ENCODE measurements around the gene HMCN1.

The HMCN1 gene

GRCh38 chr1:185733818-185734735 lies at the start of gene HMCN1:
Gene HMCN1 (plus strand): TSS chr1:185734391. CDS start chr1:185734780, 389 bp downstream.
- DNase-seq (peak in 1 of 2 donors; percentile 9), ATAC-seq (peak; percentile 67)
- Mint-ChIP-seq H3K4me1 (peaks cover 19% of the 10 kb centered on the region), H3K27me3 (peaks cover 76% of the 10 kb centered on the region), H3K4me3 (peak within 1 kb of the TSS; percentile 65 to 82), H3K9me3 (peaks cover 16 to 29% of the 10 kb centered on the region in 2 donors), H3K27ac (peak within 1 kb of the TSS in 1 of 2 donors; percentile 85)

- H3K9me3 Mint-ChIP-seq = no peaks in the 10 kb centered on the region
Observed at GRCh38 chr1:185686821-185687778, 47.1 kb upstream of the HMCN1 start.

DNA sequence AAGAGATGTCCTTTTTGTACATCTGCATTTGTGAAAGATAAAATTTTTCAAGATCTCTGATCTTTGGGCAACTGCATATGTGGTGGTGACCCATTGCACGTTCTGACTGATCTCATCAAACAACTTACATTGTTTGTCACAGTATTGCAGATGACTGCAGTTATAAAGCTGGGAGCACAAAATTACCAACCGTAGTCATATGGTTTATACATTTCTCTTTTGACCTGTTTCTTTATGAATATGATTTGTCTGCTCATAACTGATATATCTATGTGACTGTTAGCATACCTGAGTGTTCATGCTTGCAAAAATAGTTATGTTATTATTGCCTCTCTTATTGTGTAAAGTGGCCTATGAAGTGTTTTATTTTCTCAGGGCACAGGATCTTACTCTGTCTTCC lies 43.7 kb upstream of the HMCN1 start:
- DNase-seq = no peak

More at GRCh38 chr1:185686821-185687778, 47.1 kb upstream of the HMCN1 start:
- Mint-ChIP-seq H3K4me3 (no peak overlapping the region), H3K27me3 (no peaks in the 10 kb centered on the region), H3K27ac (no peak overlapping the region), H3K4me1 (no peaks in the 10 kb centered on the region)
- ATAC-seq = no peak
- no peak for DNase-seq

DNA sequence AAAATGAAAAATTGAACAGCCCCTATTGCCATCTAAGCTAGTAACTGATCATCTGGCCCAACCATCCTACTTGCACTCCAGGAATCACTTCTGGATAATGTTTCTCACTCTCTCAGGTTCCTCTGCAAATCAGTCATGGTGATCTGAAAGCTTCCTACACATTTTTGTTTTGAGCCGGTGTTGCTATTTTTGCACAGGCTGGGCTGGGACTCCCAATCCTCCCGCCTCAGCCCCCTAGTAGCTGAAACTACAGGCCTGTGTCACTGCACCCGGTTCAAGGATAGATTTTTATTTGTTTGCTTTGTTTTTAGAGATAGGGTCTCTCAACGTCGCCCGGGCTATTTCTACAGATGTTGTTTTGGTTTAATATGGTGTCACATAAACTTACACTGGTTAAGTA lies 40.5 kb upstream of the HMCN1 start:
- Mint-ChIP-seq H3K27ac (peak overlapping the region; percentile 91 to 97), H3K4me1 (peaks cover 13% of the 10 kb centered on the region), H3K27me3 (no peaks in the 10 kb centered on the region), H3K4me3 (peak overlapping the region; percentile 76 to 85), H3K9me3 (peaks cover 0 to 12% of the 10 kb centered on the region in 2 donors)
- no peak for ATAC-seq
- DNase-seq = no peak

More for the DNA sequence above, 43.7 kb upstream of the HMCN1 start:
- Mint-ChIP-seq H3K4me3 (no peak overlapping the region), H3K4me1 (peaks cover 13% of the 10 kb centered on the region), H3K27me3 (no peaks in the 10 kb centered on the region), H3K27ac (no peak overlapping the region), H3K9me3 (peaks cover 0 to 12% of the 10 kb centered on the region in 2 donors)
- ATAC-seq = peak; percentile 50

GRCh38 chr1:185694081-185694480 lies 40.1 kb upstream of the HMCN1 start:
- H3K27ac Mint-ChIP-seq = peak overlapping the region; percentile 91 to 97
- DNase-seq = peak in 1 of 2 donors; percentile 39

DNA sequence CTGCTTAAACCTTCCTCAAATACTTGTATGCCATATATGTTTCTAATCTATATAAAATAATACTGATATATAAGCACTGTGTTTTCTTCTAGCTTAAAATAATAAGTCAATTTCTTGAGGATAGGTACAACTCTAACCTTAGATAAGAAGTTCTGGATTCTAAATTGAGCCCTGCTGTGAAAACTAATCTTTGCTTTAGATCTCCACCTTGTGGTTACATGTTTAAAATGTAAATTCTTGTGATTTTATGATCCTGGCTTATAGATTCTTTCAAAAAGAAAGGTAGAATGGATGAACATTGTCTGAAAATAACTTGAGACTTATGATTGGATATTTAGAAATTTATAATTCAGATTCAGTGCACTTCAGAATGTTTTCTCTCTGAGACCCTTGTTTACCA lies 38.9 kb upstream of the HMCN1 start:
- peaks cover 6% of the 10 kb centered on the region for H3K27me3 Mint-ChIP-seq
- H3K27ac Mint-ChIP-seq = no peak overlapping the region
- no peak overlapping the region for H3K4me3 Mint-ChIP-seq
- H3K9me3 Mint-ChIP-seq = peaks cover 0 to 12% of the 10 kb centered on the region in 2 donors
- peaks cover 13% of the 10 kb centered on the region for H3K4me1 Mint-ChIP-seq
- no peak for ATAC-seq
- no peak for DNase-seq

More at GRCh38 chr1:185694081-185694480, 40.1 kb upstream of the HMCN1 start:
- peaks cover 0 to 12% of the 10 kb centered on the region in 2 donors for H3K9me3 Mint-ChIP-seq
- peaks cover 13% of the 10 kb centered on the region for H3K4me1 Mint-ChIP-seq
- peak; percentile 74 for ATAC-seq
- H3K27me3 Mint-ChIP-seq = no peaks in the 10 kb centered on the region
- H3K4me3 Mint-ChIP-seq = peak overlapping the region; percentile 76 to 85

GRCh38 chr1:185696422-185697150 lies 37.6 kb upstream of the HMCN1 start:
- Mint-ChIP-seq H3K4me3 (no peak overlapping the region), H3K27me3 (peaks cover 13% of the 10 kb centered on the region), H3K9me3 (peaks cover 0 to 12% of the 10 kb centered on the region in 2 donors), H3K27ac (no peak overlapping the region), H3K4me1 (peaks cover 13% of the 10 kb centered on the region)
- no peak for DNase-seq
- ATAC-seq = no peak

- Mint-ChIP-seq H3K27me3 (peaks cover 13% of the 10 kb centered on the region), H3K4me1 (no peaks in the 10 kb centered on the region), H3K9me3 (no peaks in the 10 kb centered on the region), H3K4me3 (no peak overlapping the region), H3K27ac (no peak overlapping the region)
- DNase-seq (no peak), ATAC-seq (no peak)
Observed at GRCh38 chr1:185699874-185700273, 34.3 kb upstream of the HMCN1 start.

DNA sequence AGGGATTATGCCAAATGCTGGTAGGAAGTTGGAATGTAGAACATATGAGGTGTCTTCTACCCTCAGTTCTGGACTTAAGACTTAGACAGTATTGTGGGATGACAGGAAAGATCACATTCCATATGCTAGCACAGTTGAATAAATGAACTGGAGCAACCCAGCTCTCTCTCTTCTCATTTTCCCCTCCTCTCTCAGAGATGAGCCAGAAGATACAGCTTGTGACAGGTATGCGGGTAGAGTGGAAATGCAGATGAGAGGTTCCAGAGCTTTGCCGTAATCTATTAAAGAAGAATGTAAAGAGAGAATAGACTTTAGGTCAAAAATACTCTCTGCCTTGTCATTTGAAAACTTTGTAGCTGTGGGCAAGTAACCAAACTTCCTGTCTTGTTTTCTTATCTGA lies 32.5 kb upstream of the HMCN1 start:
- no peak overlapping the region for H3K27ac Mint-ChIP-seq
- H3K4me3 Mint-ChIP-seq = no peak overlapping the region
- no peaks in the 10 kb centered on the region for H3K4me1 Mint-ChIP-seq
- DNase-seq = no peak
- peaks cover 18% of the 10 kb centered on the region for H3K27me3 Mint-ChIP-seq
- no peaks in the 10 kb centered on the region for H3K9me3 Mint-ChIP-seq
- no peak for ATAC-seq

GRCh38 chr1:185704181-185704580 lies 30.0 kb upstream of the HMCN1 start:
- no peak overlapping the region for H3K27ac Mint-ChIP-seq
- no peaks in the 10 kb centered on the region for H3K4me1 Mint-ChIP-seq
- H3K4me3 Mint-ChIP-seq = no peak overlapping the region
- peaks cover 5 to 10% of the 10 kb centered on the region in 2 donors for H3K9me3 Mint-ChIP-seq
- DNase-seq (no peak), ATAC-seq (no peak)
- H3K27me3 Mint-ChIP-seq = peaks cover 28% of the 10 kb centered on the region

- H3K9me3 Mint-ChIP-seq = peaks cover 0 to 7% of the 10 kb centered on the region in 2 donors
- H3K27me3 Mint-ChIP-seq = peaks cover 13% of the 10 kb centered on the region
- H3K4me3 Mint-ChIP-seq = no peak overlapping the region
- ATAC-seq = no peak
- DNase-seq = no peak
- no peaks in the 10 kb centered on the region for H3K4me1 Mint-ChIP-seq
- H3K27ac Mint-ChIP-seq = no peak overlapping the region
Observed at GRCh38 chr1:185716095-185716494, 18.1 kb upstream of the HMCN1 start.

DNA sequence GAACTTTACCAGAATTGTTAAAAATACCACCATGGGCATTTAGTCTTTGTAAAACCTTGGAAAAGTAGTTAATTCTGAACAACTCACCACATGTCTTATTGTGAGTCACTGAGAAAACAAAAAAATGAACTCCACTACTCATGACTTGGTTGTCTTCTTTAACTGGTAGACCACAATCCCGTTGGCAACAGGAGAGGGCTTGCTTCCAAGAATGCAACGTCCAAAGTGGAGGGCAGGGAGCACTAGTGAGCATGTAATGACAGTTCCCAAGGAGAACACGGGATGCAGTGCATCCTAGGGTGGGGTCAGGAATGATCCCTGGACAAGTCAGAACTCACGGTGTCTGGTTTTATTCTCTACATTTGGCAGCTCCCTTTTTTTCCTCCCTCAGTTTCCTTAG lies 15.2 kb upstream of the HMCN1 start:
- Mint-ChIP-seq H3K27me3 (peaks cover 12% of the 10 kb centered on the region), H3K27ac (no peak overlapping the region), H3K4me1 (no peaks in the 10 kb centered on the region), H3K9me3 (peaks cover 0 to 4% of the 10 kb centered on the region in 2 donors), H3K4me3 (no peak overlapping the region)
- no peak for ATAC-seq
- no peak for DNase-seq

DNA sequence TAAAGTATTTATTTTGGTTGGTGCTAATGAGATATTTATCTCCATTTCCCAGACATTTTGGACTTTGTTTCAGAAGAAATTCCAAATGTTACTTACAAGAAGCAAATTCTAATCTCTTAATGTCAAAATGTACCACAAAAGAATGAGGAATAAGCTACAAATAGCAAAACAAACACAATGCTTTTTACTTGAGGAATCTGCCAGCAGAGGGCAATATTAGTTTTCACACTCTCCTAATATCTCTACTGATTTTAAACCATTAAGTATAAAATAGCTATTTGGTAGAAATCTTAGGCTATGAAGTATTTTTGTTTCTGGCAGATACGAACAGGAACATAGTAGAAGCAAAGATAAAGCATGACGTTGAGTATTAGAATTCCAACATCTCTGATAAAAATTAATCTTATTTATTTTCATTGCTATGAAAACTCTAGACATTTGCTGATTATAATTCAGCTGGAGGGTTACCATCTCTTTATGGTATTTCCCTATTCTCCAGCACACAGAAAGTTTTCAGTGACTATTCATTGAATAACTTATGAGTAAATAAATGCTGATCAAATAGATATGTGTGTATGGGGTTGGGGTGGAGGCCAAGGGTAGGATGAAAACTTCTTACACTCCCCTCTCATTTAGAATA lies 13.4 kb upstream of the HMCN1 start:
- H3K9me3 Mint-ChIP-seq = no peaks in the 10 kb centered on the region

GRCh38 chr1:185721553-185721952 lies 12.6 kb upstream of the HMCN1 start:
- Mint-ChIP-seq H3K27ac (no peak overlapping the region), H3K4me3 (no peak overlapping the region), H3K27me3 (no peaks in the 10 kb centered on the region), H3K4me1 (no peaks in the 10 kb centered on the region), H3K9me3 (no peaks in the 10 kb centered on the region)
- no peak for ATAC-seq
- DNase-seq = no peak

More for the DNA sequence above, 13.4 kb upstream of the HMCN1 start:
- Mint-ChIP-seq H3K27ac (no peak overlapping the region), H3K4me1 (no peaks in the 10 kb centered on the region), H3K4me3 (no peak overlapping the region), H3K27me3 (no peaks in the 10 kb centered on the region)
- ATAC-seq (no peak), DNase-seq (no peak)
